Bronchial epithelial cell (primary cell): ENCODE results near the gene ZBTB42. TPM values are rescaled to one million over a fixed set of nuclear protein-coding genes. Genes with fewer than 3 reads are reported as not detected.

Source experiments
- DNase-seq: peaks from one replicate; pipeline ENCODE4 v3.0.0-alpha.2; 2010; ENCODE audit warnings: low read depth
- FAIRE-seq: peaks from 2 replicates; lab custom pipeline; 2011; peaks lifted over from hg19 to GRCh38; lab: Jason Lieb, UNC
- H3K27me3 ChIP-seq: 2 replicates; pipeline ENCODE4 v1.5.1; 2011; ENCODE audit warnings: low read length; ENCODE audit not compliant: control insufficient read depth, insufficient read depth
- H3K36me3 ChIP-seq: 2 replicates; pipeline ENCODE4 v1.5.1; 2011; ENCODE audit warnings: low read length; ENCODE audit not compliant: control insufficient read depth, insufficient read depth
- H3K4me3 ChIP-seq: 2 replicates; pipeline ENCODE4 v1.5.1; 2011; ENCODE audit warnings: mild to moderate bottlenecking, low read depth, low read length, control low read depth
- total RNA-seq: library from RNA; depleted of rRNA; stranded (reverse); fragments of >200 nt; gene quantifications from 2 replicates; pipeline ENCODE4 v1.2.1, GENCODE V29; 2014
- TF ChIP-seq, protein P1 (sequence below): IDR thresholded peaks from 2 replicates; pipeline ENCODE4 v1.5.1; 2011; ENCODE audit warnings: mild to moderate bottlenecking, moderate library complexity, low read length, control low read depth, inconsistent platforms; ENCODE audit not compliant: insufficient read depth, severe bottlenecking

ZBTB42 gene
- total RNA-seq, 1 donor from 2014 or later: 5.3 TPM

DNA sequence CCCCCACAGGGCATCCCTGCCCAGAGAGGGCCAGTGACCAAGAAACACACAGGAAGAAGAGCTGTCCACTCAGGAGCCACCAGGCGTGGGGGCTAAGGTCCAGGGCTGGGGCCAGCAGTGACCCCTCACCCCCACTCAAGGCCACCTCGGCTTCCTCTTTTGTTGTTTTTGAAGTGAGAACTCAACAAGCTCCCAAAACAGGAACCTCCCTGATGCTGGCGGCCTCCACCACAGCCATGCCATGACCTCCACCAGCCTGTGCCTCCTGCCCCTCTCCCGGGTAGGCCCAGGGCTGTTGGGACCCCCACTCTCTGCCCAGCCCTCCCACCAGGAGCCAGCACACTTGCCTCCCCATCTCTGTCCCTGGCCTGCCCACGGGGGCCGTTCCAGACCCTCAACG lies 13.2 kb upstream of the ZBTB42 start:
- DNase-seq: no peak
- TF ChIP-seq, protein P1, sequence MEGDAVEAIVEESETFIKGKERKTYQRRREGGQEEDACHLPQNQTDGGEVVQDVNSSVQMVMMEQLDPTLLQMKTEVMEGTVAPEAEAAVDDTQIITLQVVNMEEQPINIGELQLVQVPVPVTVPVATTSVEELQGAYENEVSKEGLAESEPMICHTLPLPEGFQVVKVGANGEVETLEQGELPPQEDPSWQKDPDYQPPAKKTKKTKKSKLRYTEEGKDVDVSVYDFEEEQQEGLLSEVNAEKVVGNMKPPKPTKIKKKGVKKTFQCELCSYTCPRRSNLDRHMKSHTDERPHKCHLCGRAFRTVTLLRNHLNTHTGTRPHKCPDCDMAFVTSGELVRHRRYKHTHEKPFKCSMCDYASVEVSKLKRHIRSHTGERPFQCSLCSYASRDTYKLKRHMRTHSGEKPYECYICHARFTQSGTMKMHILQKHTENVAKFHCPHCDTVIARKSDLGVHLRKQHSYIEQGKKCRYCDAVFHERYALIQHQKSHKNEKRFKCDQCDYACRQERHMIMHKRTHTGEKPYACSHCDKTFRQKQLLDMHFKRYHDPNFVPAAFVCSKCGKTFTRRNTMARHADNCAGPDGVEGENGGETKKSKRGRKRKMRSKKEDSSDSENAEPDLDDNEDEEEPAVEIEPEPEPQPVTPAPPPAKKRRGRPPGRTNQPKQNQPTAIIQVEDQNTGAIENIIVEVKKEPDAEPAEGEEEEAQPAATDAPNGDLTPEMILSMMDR: no peak
- no peak for FAIRE-seq
- Histone ChIP-seq H3K27me3 (no peaks in the 10 kb centered on the region), H3K4me3 (no peak overlapping the region), H3K36me3 (peaks cover 33% of the 10 kb centered on the region)

DNA sequence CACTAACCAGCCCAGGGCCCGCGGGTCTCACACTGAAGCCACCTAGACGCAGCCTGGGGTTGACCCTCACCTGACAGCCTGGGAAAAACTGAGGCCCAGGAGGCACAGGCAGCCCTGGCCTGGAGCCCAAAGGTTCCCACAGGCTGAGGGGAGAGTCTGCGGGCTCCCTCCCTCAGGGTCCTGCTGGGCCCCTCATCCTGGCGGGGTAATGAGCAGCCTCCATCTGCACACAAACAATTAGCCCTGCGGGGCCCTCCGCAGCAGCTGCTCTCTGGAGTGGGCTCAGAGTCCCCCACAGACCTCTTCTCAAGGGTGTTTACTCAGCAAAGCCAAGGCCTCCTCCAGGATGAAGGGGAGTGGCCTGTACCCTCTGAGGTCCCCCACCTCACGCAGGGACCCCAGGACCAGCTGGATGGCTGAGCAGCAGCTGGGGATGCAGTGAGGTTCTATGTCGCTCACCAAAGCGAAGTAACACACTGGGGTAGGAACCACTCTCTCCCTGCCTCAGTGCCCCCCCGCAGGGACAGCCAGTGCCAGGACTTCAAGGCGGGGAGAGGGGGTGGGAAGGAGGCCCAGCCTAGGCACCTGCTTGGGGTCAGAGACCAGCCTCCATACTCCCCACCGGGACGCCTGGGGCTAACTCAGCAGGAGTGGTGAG lies 12.6 kb upstream of the ZBTB42 start:
- H3K36me3 ChIP-seq: peaks cover 32% of the 10 kb centered on the region
- H3K4me3 ChIP-seq: no peak overlapping the region
- no peak for FAIRE-seq
- TF ChIP-seq, protein P1: no peak
- DNase-seq: no peak
- H3K27me3 ChIP-seq: no peaks in the 10 kb centered on the region

DNA sequence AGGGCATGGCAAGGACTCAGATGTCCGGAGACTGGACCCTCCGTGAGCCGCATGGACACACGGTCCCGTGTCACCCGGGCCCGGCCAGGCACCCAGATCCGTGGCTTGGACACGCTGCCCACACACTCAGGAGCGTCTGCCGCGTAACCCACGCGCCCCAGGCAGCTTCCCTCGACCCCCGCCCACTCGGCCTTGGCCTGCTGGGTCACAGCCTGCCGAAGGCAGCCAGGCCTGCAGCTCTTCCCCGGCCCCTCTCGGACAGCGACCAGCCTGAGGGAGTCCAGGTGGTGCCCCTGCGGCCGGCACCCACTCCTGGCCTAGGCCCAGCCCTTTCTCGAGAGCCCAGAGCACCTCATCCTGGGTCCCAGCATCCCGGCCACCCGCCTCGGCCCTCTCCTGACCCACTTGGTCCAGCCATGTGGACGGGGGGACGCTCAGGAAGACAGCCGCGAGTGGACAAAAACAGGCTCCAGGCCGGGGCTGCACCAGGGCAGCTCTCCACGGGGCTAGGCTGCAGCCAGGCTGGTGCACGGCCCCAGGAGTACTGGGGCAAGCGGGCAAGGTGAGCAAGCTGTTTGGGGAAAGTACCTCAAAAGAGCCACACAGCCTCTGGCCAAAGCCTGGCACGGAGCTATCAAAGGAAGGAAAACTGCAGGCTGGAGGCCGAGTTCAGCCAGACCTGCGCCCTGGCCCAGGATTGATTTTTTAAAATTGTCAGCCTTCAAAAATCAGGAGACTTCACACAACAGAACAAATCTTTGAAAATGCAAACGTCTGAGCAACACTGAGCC lies 11.8 kb upstream of the ZBTB42 start:
- TF ChIP-seq, protein P1: no peak
- Histone ChIP-seq H3K36me3 (peaks cover 30% of the 10 kb centered on the region), H3K27me3 (no peaks in the 10 kb centered on the region), H3K4me3 (no peak overlapping the region)
- FAIRE-seq (no peak), DNase-seq (no peak)

DNA sequence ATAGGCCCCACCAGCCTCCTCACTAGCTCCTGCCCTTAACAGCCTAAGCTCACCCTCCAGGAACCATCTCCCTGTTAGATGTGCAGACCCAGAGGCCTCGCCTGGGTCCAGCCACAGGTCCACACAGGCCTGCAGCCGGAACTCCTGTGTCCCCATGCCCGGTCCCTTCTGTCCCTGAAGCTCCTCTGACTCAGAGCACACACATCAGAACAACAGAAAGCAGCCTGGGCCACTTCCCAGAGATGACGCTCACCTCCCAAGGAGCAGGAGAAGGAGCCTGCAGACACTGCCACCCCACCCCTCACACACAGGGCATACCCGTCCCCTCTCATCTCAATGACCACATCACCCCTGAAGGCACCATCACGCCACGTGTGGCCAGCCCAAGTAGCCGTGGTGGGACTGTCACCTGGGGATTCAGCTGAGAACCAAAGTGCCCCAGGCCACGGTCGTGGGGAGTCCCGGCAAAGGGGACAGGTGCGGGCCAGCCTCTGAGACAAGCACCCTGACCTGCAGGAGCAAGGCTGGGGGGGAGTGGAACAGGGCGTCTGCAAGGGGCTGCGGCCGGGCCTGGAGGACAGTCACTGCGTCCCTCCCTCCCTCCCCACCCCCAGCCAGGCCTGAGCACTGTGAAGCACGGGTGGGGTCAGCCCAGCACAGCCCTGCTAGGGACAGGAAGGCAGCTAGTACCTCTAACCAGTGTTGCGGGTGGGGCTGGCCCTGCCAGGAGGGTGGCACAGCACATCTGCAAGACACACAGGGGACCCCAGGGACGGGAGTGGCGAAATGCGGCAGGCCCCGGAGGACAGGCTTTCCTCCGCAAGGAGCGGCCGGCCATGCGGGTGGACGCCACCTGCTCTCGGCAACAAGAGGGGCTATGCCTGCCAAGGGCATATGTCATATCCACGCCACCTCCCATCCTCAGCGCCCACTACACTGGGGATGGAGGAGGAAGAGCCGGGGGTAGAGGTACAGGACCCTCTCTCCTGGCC lies 10.9 kb upstream of the ZBTB42 start:
- DNase-seq: no peak
- FAIRE-seq: no peak
- Histone ChIP-seq H3K27me3 (no peaks in the 10 kb centered on the region), H3K4me3 (no peak overlapping the region), H3K36me3 (peaks cover 25% of the 10 kb centered on the region)
- TF ChIP-seq, protein P1: no peak

DNA sequence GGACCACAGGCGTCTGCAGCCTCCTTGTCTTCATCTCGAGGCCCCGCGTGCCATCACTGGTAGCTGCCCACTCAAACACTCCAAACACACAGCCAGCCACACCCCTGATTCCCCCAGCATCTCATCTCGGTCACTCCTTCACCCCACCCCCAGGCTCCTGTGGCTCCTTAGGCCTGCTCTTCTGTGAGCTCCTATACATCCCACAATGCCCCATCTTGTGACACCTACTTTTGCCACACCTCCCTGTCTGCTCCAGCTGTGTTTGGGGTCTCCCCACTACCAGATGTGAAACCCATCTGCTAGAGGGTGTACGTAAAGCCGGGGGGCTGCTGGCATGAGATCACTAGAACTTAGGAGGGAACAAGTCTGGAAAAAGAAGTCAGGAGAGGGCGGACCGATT lies 9.5 kb upstream of the ZBTB42 start:
- Histone ChIP-seq H3K27me3 (no peaks in the 10 kb centered on the region), H3K4me3 (no peak overlapping the region), H3K36me3 (peaks cover 24% of the 10 kb centered on the region)
- TF ChIP-seq, protein P1: no peak
- FAIRE-seq (no peak), DNase-seq (no peak)
